Endothelial cell of umbilical vein (primary cell): ENCODE results near the gene MAST4.

ENCODE experiments used
- CTCF ChIP-seq, 2 donors: IDR thresholded peaks; 1 replicate in 1 of 2; 2 replicates in 1 of 2; pipeline ENCODE4 v1.5.1; 2011; ENCODE audit warnings: low read length in 2 of 2, mild to moderate bottlenecking in 2 of 2, moderate library complexity in 2 of 2, control low read depth in 1 of 2, inconsistent platforms in 1 of 2, low read depth in 1 of 2; ENCODE audit not compliant: insufficient read depth in 1 of 2; ENCODE audit errors: extremely low read depth in 1 of 2
- MYC ChIP-seq: IDR thresholded peaks from one replicate; pipeline ENCODE4 v1.6.1; 2011; ENCODE audit warnings: mild to moderate bottlenecking, low read depth, low read length
- POLR2A ChIP-seq: IDR thresholded peaks from 2 replicates; pipeline ENCODE4 v1.6.1; 2012; ENCODE audit warnings: low read depth, mild to moderate bottlenecking, control low read depth, low read length

- no peak for TF ChIP-seq MYC
- no peak for TF ChIP-seq CTCF (IDR thresholded peaks at IDR 0.05; ENCODE audit: extremely low read depth in 1 of 2, insufficient read depth in 1 of 2, low read depth in 1 of 2, low read length in 2 of 2)
- TF ChIP-seq POLR2A = no peak
These were observed 333.8 kb downstream of the MAST4 start for GRCh38 chr5:66929995-66930394.
